DND-41 (cell line): ENCODE measurements around the gene ZGPAT.

Source experiments
- ATAC-seq: fragments of 200-7000 bp; cut with Tn5 transposase; 3 replicates; pipeline ENCODE4 v1.9.1; 2021; ENCODE audit warnings: low read depth; ENCODE audit not compliant: insufficient read depth
- DNase-seq: peaks from one replicate; pipeline ENCODE4 v3.0.0-alpha.2; 2020
- H2AFZ ChIP-seq: 2 replicates; pipeline ENCODE4 v1.6.0; 2012; ENCODE audit warnings: low read depth, low read length
- H3K27ac ChIP-seq: 2 replicates; pipeline ENCODE4 v1.5.1; 2012; ENCODE audit warnings: low read length, inconsistent platforms
- H3K27me3 ChIP-seq: fragments of 200-600 bp; sonication (generic); 2 replicates; pipeline ENCODE4 v1.6.0; 2012; ENCODE audit warnings: low read length, mild to moderate bottlenecking, inconsistent platforms; ENCODE audit not compliant: insufficient read depth, poor library complexity
- H3K36me3 ChIP-seq: 2 replicates; pipeline ENCODE4 v1.5.1; 2012; ENCODE audit warnings: low read length, inconsistent platforms; ENCODE audit not compliant: insufficient read depth
- H3K4me1 ChIP-seq: 2 replicates; pipeline ENCODE4 v1.5.1; 2012; ENCODE audit warnings: mild to moderate bottlenecking, low read length; ENCODE audit not compliant: insufficient read depth
- H3K4me2 ChIP-seq: 2 replicates; pipeline ENCODE4 v1.6.0; 2012; ENCODE audit warnings: mild to moderate bottlenecking, moderate library complexity, low read length, inconsistent platforms; ENCODE audit not compliant: insufficient read depth
- H3K4me3 ChIP-seq, 2 experiments: fragments of 200-600 bp in 1 of 2; shearing (Covaris generic) in 1 of 2; 2 replicates each; pipeline ENCODE4 v1.5.1; 2012 to 2016; ENCODE audit warnings: inconsistent platforms in 2 of 2, low read length in 2 of 2, mild to moderate bottlenecking in 2 of 2, low read depth in 1 of 2, moderate library complexity in 1 of 2
- H3K79me2 ChIP-seq: 2 replicates; pipeline ENCODE4 v1.6.0; 2012; ENCODE audit warnings: low read length, inconsistent platforms; ENCODE audit not compliant: insufficient read depth
- H3K9ac ChIP-seq: 2 replicates; pipeline ENCODE4 v1.6.0; 2012; ENCODE audit warnings: low read depth, mild to moderate bottlenecking, inconsistent platforms, low read length, moderate library complexity
- H3K9me3 ChIP-seq: 2 replicates; pipeline ENCODE4 v1.5.1; 2012; ENCODE audit warnings: low read length, moderate library complexity, mild to moderate bottlenecking, inconsistent platforms; ENCODE audit not compliant: insufficient read depth, severe bottlenecking
- H4K20me1 ChIP-seq: 2 replicates; pipeline ENCODE4 v1.6.0; 2012; ENCODE audit warnings: low read length; ENCODE audit not compliant: insufficient read depth
- CTCF ChIP-seq: IDR thresholded peaks from 2 replicates; pipeline ENCODE4 v1.5.1; 2012; ENCODE audit warnings: borderline replicate concordance, low read length, moderate library complexity, mild to moderate bottlenecking; ENCODE audit not compliant: poor library complexity, severe bottlenecking; ENCODE audit errors: extremely low read depth
- EZH2 ChIP-seq: IDR thresholded peaks from 3 replicates; pipeline ENCODE4 v1.6.1; 2012; ENCODE audit warnings: borderline replicate concordance, low read depth, mild to moderate bottlenecking, moderate library complexity, low read length, inconsistent platforms; ENCODE audit not compliant: severe bottlenecking

The ZGPAT gene

GRCh38 chr20:63681609-63682142, 26.2 kb upstream of the ZGPAT start:
- no peak; the same call in 2 of the 3 replicates for ATAC-seq

GRCh38 chr20:63682384-63683139, 25.3 kb upstream of the ZGPAT start:
- Histone ChIP-seq H3K9ac (no peak overlapping the region), H2AFZ (no peak overlapping the region), H3K9me3 (no peaks in the 10 kb centered on the region), H3K36me3 (peaks cover 50% of the 10 kb centered on the region), H3K4me2 (no peak overlapping the region), H3K27me3 (no peaks in the 10 kb centered on the region), H4K20me1 (peaks cover 21% of the 10 kb centered on the region), H3K4me1 (no peaks in the 10 kb centered on the region), H3K27ac (no peak overlapping the region), H3K4me3 (no peak overlapping the region), H3K79me2 (no peaks in the 10 kb centered on the region)
- TF ChIP-seq CTCF, result no peak
- no peak for TF ChIP-seq EZH2
- DNase-seq, result no peak
- ATAC-seq, result peak; percentile 30; the same call in 1 of the 3 replicates

More at GRCh38 chr20:63681609-63682142, 26.2 kb upstream of the ZGPAT start:
- Histone ChIP-seq H3K4me2 (no peak overlapping the region), H2AFZ (no peak overlapping the region), H3K79me2 (no peaks in the 10 kb centered on the region), H3K4me1 (no peaks in the 10 kb centered on the region), H3K9me3 (no peaks in the 10 kb centered on the region), H3K27ac (no peak overlapping the region), H3K4me3 (no peak overlapping the region), H3K27me3 (no peaks in the 10 kb centered on the region), H4K20me1 (peaks cover 21% of the 10 kb centered on the region), H3K36me3 (peaks cover 58% of the 10 kb centered on the region), H3K9ac (no peak overlapping the region)
- no peak for DNase-seq
- no peak for TF ChIP-seq CTCF
- no peak for TF ChIP-seq EZH2

- no peak overlapping the region for H3K4me2 ChIP-seq
- no peak for TF ChIP-seq EZH2
- no peak for TF ChIP-seq CTCF
- no peak for ATAC-seq
- H2AFZ ChIP-seq, result no peak overlapping the region
- DNase-seq, result no peak
- peaks cover 25% of the 10 kb centered on the region for H3K36me3 ChIP-seq
- H3K9me3 ChIP-seq, result no peaks in the 10 kb centered on the region
- no peaks in the 10 kb centered on the region for H3K79me2 ChIP-seq
- no peak overlapping the region for H3K9ac ChIP-seq
- no peak overlapping the region for H3K27ac ChIP-seq
- H3K27me3 ChIP-seq, result no peaks in the 10 kb centered on the region
- no peak overlapping the region for H3K4me3 ChIP-seq
- H4K20me1 ChIP-seq, result peaks cover 20% of the 10 kb centered on the region
- H3K4me1 ChIP-seq, result no peaks in the 10 kb centered on the region
Observed at GRCh38 chr20:63685269-63686026, 22.4 kb upstream of the ZGPAT start.
